ENCODE data around the gene TEX53.
A peak's percentile ranks its signal among the peaks of the same experiment; 100 is the strongest.

Gene TEX53

DNA sequence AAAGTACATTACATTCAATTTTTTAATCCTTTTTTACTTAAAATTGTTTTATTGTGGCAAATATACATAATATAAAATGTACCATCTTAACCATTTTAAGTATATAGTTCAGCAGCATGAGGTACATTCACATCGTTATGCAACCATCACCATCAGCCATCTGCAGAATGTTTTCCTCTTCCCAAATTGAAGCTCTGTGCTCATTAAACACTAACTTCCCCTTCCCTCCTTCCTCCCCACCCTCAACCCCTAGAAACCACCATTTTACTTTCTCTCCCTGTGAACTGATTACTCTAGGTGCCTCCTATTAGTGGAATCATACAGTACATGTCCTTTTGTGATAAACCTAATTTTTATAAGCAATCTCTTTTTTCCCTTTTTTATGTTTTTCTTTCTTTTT is 15.6 kb downstream of the TEX53 start:
- DNase-seq = no peak

DNA sequence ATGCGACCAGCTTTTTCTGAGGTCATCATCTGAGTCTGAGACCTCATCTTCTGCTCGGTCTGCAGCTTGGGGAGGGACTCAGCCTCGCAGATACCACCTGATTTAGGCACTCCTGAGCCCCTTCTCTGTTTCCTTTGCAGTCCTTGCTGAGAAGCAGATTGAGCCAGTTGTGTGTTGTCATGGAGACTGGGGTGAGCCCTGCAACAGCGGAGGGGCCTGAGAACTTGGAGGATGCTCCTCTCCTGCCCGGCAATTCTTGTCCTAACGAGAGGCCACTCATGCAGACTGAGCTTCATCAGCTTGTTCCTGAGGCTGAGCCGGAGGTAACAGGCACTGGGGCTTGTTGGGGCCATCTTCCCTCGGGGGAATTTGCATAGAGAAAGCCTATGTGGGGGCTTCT is 19.2 kb downstream of the TEX53 start:
- DNase-seq = no peak

DNA sequence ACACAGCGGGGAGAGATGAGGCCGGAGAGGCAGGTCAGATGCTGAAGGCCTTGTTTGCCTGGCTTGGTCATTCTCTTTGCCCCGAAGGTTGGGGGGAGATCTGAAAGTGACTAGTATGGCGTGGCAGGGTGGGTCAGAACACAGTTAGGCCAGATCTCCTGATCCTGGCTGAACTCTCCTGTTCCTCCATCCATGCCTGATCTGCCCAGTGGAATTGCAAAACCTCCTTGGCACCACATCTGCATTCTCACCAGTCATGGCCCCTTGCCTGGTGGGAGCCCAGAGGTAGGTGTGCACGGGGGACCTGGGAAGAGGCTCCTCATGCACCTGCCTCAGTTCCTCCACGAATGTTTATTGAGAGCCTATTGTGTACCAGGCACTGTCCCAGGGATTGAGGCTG is 23.2 kb downstream of the TEX53 start:
- no peak for DNase-seq

DNA sequence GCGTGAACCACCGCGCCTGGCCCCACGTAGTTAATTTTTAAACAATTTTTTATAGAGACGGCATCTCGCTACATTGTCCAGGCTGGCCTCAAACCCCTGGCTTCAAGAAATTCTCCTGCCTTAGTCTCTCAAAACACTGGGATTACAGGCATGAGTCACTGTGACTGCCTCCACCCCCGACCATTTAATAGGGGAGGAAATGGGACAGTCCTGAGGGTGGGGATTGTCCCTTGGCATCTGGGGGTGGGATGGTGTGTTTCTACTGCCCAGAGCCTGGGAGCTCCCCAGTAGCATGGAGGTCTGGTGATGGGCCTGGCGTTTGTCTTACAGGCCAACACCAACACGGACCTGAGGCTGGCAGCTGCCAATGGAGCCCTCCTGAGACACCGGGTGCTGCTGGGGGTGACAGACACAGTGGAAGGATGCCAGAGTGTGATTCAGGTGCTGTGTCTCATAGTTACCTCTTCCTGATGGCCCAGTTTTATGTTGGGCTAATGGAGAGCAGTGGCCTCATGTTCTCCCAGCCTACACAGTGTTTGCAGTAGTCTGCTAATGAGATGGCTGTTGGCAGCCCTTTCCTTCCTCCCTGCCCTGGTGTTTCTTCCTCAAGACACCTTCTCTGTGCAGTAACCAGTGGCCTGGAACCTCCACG is 24.0 kb downstream of the TEX53 start:
- no peak for DNase-seq

DNA sequence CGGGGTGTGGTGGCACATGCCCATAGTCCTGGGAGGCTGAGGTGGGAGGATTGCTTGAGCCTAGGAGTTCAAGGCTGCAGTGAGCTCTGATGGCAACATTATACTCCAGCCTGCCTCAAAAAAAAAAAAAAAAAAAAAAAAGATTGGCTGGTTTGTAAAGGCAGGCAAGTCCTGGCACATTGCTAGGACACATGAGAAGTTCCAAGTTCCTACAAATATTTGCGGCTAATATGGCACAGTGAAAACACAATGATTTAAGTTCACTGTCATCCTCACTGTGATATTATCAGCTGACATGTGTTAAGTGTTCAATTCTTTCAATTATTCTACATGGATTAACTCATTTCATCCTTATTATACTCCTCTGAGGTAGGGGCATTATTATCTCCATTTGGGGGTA is 26.4 kb downstream of the TEX53 start:
- DNase-seq = no peak

DNA sequence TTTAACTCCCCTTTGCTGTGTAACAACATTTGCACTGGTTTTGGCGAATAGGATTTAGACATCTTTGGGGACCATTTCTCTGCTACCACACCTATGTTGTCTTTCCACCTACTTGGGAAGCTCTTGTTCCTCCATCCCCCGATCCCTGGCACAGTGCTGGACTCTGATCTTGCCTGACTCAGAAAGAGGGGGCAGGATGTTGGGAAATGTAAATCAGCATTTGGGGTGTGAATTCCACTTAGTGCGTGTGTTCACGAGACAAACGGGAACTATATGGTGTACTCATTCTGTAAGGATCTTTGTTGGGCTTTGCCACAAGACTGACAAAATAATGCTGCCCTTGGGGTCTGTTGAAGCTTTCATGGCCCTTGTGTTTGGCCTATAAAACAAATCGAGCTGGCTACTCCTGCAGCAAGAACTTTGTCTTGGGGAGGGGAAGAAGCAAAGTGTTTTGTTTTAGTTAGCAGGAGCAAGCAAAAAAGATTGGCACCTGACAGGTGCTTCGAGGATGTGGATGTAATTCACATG is 28.0 kb downstream of the TEX53 start:
- DNase-seq = no peak

DNA sequence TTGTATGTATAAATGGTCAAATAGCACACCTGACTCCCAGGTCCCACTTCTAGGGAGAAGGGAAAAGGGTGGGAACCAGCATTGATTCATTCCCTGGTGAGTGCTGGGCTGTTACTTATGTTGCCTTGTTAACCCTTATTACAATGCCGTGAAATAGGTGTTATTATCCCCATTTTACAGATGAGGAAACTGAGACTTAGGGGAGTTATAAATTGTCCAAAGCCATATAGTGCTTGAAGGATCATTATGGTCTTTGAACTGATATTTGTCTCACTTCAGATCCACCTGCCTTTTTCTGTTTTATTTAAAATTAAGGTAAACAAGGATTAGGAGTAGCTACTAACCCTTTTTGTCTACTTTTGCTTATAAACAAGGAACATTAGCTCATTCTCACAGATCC is 30.1 kb downstream of the TEX53 start:
- no peak for DNase-seq

DNA sequence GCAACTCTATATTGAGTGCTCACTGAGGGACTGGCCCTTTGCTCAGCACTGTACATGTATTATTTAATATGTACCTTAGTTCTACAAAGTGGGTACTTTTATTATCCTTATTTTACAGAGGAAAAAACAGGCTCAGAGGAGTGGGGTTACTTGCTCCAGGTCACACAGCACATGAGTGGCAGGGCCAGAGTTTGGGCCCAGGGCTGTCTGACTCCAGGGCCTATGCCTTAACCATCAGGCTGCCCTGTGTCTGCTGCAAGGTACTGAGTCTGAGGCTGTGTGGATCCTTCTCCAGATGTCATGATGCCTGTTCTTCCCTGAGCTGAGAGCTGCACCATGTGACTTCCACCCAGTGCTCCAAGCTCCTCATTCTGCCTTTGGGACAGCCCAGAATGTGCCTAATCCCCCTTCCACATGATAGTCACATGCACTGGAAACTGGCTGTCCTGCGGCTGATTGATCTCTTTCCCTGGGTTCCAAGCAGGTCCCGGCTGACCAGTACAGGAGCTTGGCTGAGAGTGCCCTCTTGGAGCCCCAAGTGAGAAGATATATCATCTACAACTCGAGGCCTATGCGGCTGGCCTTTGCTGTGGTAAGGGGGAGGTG is 31.1 kb downstream of the TEX53 start:
- no peak for DNase-seq

DNA sequence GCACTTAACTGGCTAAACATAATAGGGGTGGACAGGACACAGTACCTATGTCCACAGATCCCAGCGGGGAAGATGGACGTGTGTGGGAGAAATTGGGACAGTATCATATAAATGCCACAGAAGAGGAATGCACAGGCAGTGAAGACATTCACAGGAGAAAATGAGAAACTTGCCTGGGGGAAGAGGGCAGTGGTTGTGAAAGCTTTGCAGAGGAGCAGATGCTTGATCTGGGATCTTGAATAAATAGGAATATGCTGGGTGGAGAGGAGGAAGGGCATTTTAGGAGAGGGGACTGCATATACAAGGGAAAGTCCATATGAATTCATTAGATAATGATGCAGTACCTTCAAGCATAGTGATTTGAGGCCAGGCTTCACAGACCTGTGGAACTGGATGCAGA is 32.9 kb downstream of the TEX53 start:
- DNase-seq = no peak

DNA sequence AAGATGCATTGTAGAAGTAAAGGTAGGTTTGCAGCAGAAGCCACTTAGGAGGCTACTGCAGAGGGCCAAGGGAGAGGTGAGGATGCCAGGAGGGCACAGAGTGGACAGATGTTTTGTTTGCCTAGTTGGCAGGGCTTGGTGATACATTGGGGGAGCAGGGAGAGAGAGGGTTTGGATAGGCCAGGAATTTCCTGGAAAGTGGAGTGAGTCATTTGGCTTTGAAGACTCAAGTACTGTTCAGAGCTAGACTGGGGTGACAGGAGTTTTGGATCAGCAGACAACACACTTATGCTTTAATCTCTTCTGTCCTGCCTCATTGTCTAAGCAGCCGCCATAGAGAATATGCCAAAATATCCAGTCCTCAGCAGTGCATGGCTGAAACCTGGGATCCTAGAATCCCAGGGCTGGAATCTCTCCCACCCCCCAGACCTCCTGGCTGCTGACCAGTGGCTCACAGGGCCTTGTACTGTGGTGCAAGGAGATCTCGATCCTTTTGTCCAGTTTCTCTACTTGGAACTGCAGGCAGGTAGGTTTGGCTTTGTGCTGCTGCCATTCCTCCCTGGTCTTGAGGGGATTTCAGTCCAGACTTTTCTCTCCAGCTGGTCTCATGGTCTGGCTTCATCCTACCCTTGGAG is 35.5 kb downstream of the TEX53 start:
- peak in 1 of 56 donors; percentile 2 for DNase-seq

DNA sequence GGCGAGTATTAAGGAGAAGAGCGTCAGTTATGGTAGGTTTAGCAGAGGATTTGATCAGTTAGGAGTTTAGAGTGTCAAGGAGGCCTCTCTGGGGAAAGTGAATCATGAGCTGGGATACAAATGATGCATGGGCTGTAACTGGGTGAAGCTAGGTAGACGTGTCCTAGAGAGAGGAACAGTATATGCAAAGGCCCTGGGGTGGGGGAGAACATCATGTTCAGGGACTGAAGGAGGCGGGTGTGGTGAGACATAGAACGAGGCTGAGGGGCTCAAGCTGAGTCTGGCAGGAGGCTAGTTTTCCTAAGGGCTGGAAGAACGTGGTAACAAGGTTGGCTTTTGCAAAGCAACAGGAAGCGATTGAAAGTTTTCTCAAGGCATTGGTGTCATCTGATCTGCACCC is 36.0 kb downstream of the TEX53 start:
- no peak for DNase-seq

DNA sequence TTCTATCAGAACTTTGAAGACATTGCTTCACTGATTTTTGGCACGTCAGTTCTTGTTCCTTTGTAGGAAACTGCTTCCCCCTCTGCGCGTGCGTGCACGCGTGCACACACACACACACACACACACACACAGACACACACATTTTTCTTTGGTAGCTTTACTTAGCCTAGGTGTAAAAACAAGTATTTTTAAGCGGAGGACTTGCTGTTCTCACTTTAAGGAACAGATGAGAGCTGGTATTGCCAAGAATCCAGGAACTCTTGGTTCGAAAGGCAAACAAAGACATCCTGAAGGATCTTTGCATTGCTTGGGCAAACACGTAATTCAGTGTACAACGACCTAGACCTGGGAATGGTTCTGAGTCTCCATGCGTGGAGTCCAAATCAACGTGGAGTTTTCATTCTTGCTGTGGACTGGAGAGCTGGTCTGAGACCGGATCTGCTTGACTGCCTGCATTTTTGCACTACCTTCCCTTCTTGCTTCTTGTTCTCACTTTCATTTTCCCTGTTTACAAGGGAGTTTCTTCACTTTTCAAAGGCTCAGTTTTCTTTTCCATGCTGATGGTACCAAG is 38.3 kb downstream of the TEX53 start:
- peak in 5 of 56 donors; percentile 3 to 43 (median 23) for DNase-seq

DNA sequence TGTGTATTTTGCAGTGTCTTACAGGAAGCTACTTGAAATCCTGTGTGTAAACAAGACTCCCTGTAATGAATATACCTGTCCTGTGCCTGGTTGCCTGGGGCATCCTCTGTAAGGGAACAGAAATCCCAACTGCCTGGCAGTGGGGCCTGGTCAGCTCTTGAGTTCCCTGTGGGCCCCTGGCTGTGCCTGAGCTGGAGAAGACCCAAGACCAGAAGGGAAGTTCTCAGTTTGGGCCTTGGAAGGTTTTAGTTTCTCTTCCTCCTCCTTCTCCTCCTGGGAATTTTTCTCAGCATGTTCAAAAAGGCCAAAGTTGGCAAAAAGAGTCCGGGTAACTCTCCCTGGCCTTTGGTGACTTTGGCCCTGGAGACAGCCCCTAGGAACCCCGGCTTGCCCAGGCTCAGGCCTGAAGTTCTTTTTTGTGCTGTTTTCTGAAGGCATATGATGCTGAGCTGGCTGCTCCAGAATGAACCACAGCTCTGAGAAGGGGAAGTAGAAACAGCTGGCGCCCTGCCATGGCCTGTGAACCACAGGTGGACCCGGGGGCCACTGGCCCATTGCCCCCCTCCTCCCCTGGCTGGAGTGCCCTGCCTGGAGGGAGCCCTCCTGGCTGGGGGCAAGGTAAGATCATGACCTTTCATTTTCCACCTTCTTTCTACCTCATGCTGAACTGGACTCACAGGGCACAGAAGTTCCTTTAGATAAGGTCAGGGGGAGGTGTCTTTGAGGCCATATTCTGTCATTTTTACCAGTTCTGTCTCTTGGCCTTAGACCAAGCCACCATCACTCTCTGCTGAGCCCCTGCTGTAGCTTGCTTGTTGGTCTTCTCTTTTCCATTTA is 40.7 kb downstream of the TEX53 start:
- peak in 23 of 56 donors; percentile 2 to 51 (median 19) for DNase-seq

DNA sequence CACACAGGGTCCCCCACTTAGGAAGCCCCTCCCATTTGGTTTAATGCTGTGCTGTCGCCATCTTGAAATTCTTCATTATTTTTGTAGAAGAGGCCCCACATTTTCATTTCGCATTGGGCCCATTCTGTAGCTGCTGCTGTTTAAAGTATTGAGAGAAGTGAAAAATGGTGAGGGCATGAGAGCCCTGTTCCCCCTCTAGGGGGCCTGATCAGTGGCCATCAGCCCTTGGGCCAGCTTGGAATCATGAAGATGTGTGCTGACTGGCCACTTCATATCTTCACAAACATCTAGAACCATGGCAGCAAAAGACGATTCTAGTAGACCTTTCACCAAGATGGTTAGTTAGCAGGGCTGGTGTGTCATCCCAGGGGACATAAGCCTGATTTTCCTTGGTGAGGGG is 43.2 kb downstream of the TEX53 start:
- no peak for DNase-seq

DNA sequence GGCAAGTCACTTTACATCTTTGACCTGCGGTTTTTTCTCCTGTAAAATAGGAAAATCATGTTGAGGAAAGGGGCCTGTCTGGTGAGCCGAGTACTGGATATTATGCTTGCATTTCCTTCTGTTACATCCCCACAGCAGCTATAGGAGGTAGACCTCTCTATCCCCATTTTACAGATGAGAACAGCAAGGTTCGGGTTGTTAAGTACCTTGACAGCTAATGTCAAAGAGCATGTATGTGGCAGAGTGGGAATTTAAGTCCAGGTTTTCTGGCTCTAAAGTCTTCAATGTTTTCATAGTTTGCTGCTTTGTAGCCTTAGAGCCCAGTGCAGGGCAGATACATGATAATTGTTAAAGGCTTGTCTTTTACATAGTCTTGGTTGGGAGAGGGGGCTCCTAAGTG is 43.7 kb downstream of the TEX53 start:
- no peak for DNase-seq

DNA sequence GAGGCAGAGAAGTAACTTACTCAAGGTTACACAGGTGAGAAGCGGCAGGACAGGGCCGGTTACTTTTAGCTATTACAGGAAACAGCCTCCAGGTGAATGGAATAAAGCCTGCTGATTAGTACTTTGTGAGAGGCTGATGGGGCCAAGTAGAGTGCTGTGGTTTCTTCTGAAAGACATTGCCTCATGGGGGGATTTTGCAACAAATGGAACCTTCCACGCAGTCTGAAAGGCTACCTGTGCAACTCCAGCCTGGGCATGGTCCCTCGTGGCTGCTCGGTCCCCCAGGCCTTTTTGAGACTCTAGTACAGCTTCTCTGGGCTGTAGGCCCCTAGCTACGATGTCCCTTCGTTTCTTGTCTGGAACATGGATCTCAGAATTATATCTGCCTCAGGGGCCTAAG is 44.5 kb downstream of the TEX53 start:
- DNase-seq = no peak

DNA sequence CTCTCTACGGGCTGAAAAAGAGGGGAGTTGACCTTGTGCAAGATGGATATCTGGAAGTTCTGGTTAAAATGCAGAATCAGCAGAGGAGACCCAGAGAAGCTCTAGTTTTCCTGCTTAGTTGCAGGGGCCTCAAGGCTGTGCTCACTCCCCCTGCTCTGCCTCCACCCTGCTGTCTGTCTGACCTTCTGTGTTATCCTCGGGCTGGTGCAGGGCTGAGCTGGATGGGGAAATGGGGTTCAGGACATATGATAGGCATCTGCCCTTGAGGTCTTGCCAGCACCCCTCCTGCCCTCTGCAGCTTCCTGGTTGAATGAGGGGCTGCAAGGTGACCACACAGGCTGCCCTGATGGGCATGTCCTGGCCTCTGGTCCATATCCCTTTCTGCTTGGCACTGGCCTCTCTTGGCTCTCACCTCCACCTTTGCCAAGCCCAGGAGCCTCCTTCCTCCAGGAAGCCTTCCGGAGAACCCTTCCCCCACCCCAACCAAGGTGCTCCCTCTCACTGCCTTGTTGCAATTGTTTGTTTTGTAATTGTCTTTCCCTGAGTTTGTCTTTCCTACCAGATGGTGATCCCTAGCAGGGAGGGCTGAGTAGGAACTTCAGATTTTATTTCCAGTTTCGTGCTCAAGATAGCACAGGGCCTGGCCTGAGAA is 45.2 kb downstream of the TEX53 start:
- peak in 1 of 56 donors; percentile 41 for DNase-seq

DNA sequence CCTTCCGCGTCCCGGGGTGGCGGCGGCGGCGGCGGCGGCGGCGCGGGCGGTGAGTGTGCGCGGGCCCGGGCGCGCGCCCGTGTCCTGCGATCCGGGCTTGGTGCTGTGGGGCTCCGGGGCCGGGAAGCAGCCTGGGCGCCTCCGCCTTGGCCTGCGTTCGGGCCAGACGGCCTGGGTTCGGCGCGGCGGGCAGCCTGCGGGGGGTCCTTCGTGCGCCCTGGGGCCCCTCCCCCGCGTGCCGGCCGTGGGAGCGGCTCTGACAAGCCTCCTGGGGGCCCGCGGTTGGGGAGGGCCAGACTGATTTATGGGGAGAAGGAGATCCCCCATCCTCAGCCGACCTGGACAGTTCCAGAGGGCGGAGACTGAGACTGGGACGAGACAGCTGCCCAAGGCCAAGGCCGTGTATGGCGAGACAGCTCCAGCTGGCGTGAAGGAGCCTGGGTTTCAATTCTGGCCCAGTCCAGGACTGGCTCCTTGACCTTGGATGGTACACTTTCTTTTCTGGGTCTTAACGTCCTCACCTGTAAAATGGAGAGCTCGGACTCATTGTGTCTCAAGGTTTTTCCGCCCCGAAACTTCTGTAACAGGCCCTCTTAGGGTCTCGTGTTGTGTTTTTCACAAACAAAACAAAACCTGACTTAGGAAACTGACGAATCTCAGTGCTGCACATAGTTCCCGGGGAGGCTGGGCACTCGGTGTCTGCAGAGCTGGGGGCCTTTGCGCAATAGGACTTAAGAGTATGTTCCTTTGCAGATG is 45.9 kb downstream of the TEX53 start:
- DNase-seq = peak in 39 of 56 donors; percentile 7 to 77 (median 54)

DNA sequence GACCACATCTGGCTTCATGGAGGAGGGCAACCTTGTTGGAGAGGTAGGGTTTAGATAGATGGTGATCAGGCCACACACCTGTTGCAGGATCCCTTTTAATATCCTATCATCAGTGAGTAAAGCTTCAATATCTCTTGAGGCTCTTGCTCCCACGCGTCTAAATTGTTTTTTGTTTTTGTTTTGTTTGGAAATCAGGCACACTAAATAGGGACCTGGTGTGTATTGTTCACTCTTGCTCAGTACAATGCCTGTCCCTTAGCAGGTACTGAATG is 49.1 kb downstream of the TEX53 start:
- no peak for DNase-seq

Measured in amygdala (tissue), 56 donors.